Naive B cell (primary cell): ENCODE measurements around the gene SBNO1. TPM values are rescaled to one million over a fixed set of nuclear protein-coding genes. Genes with fewer than 3 reads are reported as not detected.
"Not testable (repeated sequence)": the region's sequence is repeated elsewhere in the genome, so short reads cannot be mapped to it uniquely, and the experiment has no call there.

ENCODE experiments used
- ATAC-seq, 2 donors: fragments of 150-1000 bp; cut with Tn5 transposase; 2 replicates each; pipeline ENCODE4 v1.10.0; 2021; ENCODE audit warnings: low read depth in 2 of 2, mild to moderate bottlenecking in 2 of 2, moderate library complexity in 2 of 2
- DNase-seq: peaks from one replicate; pipeline ENCODE4 v3.0.0; 2022
- H3K27ac Mint-ChIP-seq, 6 donors: one replicate each; pipeline ENCODE4 v1.8.0; 2020 to 2022; ENCODE audit warnings: mild to moderate bottlenecking in 6 of 6, mixed read lengths in 6 of 6, moderate library complexity in 5 of 6, inconsistent platforms in 2 of 6
- H3K27me3 Mint-ChIP-seq, 3 donors: one replicate each; pipeline ENCODE4 v1.8.0; 2021 to 2022; ENCODE audit warnings: mixed read lengths in 3 of 3, mild to moderate bottlenecking in 1 of 3
- H3K36me3 Mint-ChIP-seq, 2 donors: one replicate each; pipeline ENCODE4 v1.8.0; 2020 to 2022; ENCODE audit warnings: mixed read lengths in 2 of 2, inconsistent platforms in 1 of 2, mild to moderate bottlenecking in 1 of 2
- H3K4me1 Mint-ChIP-seq, 3 donors: one replicate each; pipeline ENCODE4 v1.8.0; 2020 to 2022; ENCODE audit warnings: mixed read lengths in 3 of 3, inconsistent platforms in 1 of 3, mild to moderate bottlenecking in 1 of 3, moderate library complexity in 1 of 3
- H3K4me3 Mint-ChIP-seq, 8 donors: one replicate each; pipeline ENCODE4 v1.8.0; 2020 to 2022; ENCODE audit warnings: mild to moderate bottlenecking in 8 of 8, mixed read lengths in 8 of 8, moderate library complexity in 8 of 8, inconsistent platforms in 2 of 8
- H3K9me3 Mint-ChIP-seq, 7 donors: one replicate each; pipeline ENCODE4 v1.8.0; 2020 to 2022; ENCODE audit warnings: mixed read lengths in 7 of 7, mild to moderate bottlenecking in 5 of 7, inconsistent platforms in 2 of 7, moderate library complexity in 1 of 7
- polyA plus RNA-seq, 6 donors: library from polyadenylated mRNA; unstranded; fragments of 300-500 nt; fragmentation: Illumina TruSeq; gene quantifications; one replicate each; pipeline ENCODE4 v1.2.3, GENCODE V29; 2021; ENCODE audit warnings: low read depth in 6 of 6

The SBNO1 gene
- polyA plus RNA-seq, 6 donors from 2014 or later: 17.2 to 30.6 (median 24.1) TPM

- Mint-ChIP-seq H3K9me3 (no peaks in the 10 kb centered on the region), H3K27me3 (no peaks in the 10 kb centered on the region), H3K4me3 (no peak overlapping the region), H3K4me1 (peaks cover 19 to 29% (median 22%) of the 10 kb centered on the region in 3 donors), H3K27ac (no peak overlapping the region), H3K36me3 (peaks cover 8% of the 10 kb centered on the region in 2 donors)
- DNase-seq: no peak
- no peak for ATAC-seq
Measured at GRCh38 chr12:123254853-123255446, 109.7 kb downstream of the SBNO1 start.

- Mint-ChIP-seq H3K36me3 (peaks cover 8 to 10% of the 10 kb centered on the region in 2 donors), H3K27ac (no peak overlapping the region), H3K27me3 (no peaks in the 10 kb centered on the region)
Measured at GRCh38 chr12:123253641-123254459, 110.8 kb downstream of the SBNO1 start.

GRCh38 chr12:123252365-123252764 is 112.3 kb downstream of the SBNO1 start:
- DNase-seq, ATAC-seq: not testable (repeated sequence)
- H3K27ac Mint-ChIP-seq: peak overlapping the region in 1 of 6 donors; percentile 21

More at GRCh38 chr12:123253641-123254459, 110.8 kb downstream of the SBNO1 start:
- no peak for ATAC-seq
- Mint-ChIP-seq H3K4me1 (peaks cover 22 to 31% (median 27%) of the 10 kb centered on the region in 3 donors), H3K4me3 (peak overlapping the region in 1 of 8 donors; percentile 15), H3K9me3 (no peaks in the 10 kb centered on the region)
- no peak for DNase-seq

GRCh38 chr12:123251403-123252076 is 113.1 kb downstream of the SBNO1 start:
- no peak for DNase-seq
- Mint-ChIP-seq H3K27me3 (no peaks in the 10 kb centered on the region), H3K9me3 (peaks cover 0 to 2% (median 0%) of the 10 kb centered on the region in 7 donors), H3K27ac (no peak overlapping the region), H3K36me3 (peaks cover 2 to 7% of the 10 kb centered on the region in 2 donors), H3K4me3 (no peak overlapping the region), H3K4me1 (peaks cover 31 to 50% (median 36%) of the 10 kb centered on the region in 3 donors)
- no peak for ATAC-seq

More at GRCh38 chr12:123252365-123252764, 112.3 kb downstream of the SBNO1 start:
- Mint-ChIP-seq H3K36me3 (peaks cover 8 to 10% of the 10 kb centered on the region in 2 donors), H3K4me1 (peaks cover 29 to 42% (median 30%) of the 10 kb centered on the region in 3 donors)
- not testable (repeated sequence) for H3K4me3 Mint-ChIP-seq, H3K9me3 Mint-ChIP-seq, H3K27me3 Mint-ChIP-seq

GRCh38 chr12:123250471-123251383 is 113.9 kb downstream of the SBNO1 start:
- Mint-ChIP-seq H3K27me3 (no peaks in the 10 kb centered on the region), H3K36me3 (peaks cover 0 to 6% of the 10 kb centered on the region in 2 donors), H3K4me1 (peaks cover 33 to 57% (median 44%) of the 10 kb centered on the region in 3 donors), H3K9me3 (peaks cover 0 to 2% (median 0%) of the 10 kb centered on the region in 7 donors), H3K4me3 (peak overlapping the region in 1 of 8 donors; percentile 56), H3K27ac (peak overlapping the region in 3 of 6 donors; percentile 38 to 70 (median 39))
- ATAC-seq: no peak
- no peak for DNase-seq

- H3K4me3 Mint-ChIP-seq, ATAC-seq, H3K27ac Mint-ChIP-seq, H3K36me3 Mint-ChIP-seq, H3K27me3 Mint-ChIP-seq, DNase-seq, H3K9me3 Mint-ChIP-seq: not testable (repeated sequence)
- peaks cover 40 to 64% (median 52%) of the 10 kb centered on the region in 3 donors for H3K4me1 Mint-ChIP-seq
Measured at GRCh38 chr12:123248996-123249741, 115.5 kb downstream of the SBNO1 start.

- peaks cover 37 to 68% (median 52%) of the 10 kb centered on the region in 3 donors for H3K4me1 Mint-ChIP-seq
Measured at GRCh38 chr12:123248129-123248528, 116.5 kb downstream of the SBNO1 start.

GRCh38 chr12:123245678-123246077 is 119.0 kb downstream of the SBNO1 start:
- peaks cover 0 to 2% (median 0%) of the 10 kb centered on the region in 7 donors for H3K9me3 Mint-ChIP-seq
- H3K27ac Mint-ChIP-seq: peak overlapping the region in 3 of 6 donors; percentile 4 to 67 (median 48)
- H3K27me3 Mint-ChIP-seq: no peaks in the 10 kb centered on the region
- peaks cover 41 to 64% (median 51%) of the 10 kb centered on the region in 3 donors for H3K4me1 Mint-ChIP-seq
- DNase-seq: no peak
- peak overlapping the region in 2 of 8 donors; percentile 11 to 32 for H3K4me3 Mint-ChIP-seq
- no peak for ATAC-seq
- H3K36me3 Mint-ChIP-seq: peaks cover 0 to 6% of the 10 kb centered on the region in 2 donors

More at GRCh38 chr12:123248129-123248528, 116.5 kb downstream of the SBNO1 start:
- not testable (repeated sequence) for ATAC-seq, H3K9me3 Mint-ChIP-seq, H3K4me3 Mint-ChIP-seq, H3K36me3 Mint-ChIP-seq, DNase-seq, H3K27me3 Mint-ChIP-seq
- H3K27ac Mint-ChIP-seq: peak overlapping the region in 2 of 6 donors; percentile 51 to 59

GRCh38 chr12:123243671-123244262 is 120.9 kb downstream of the SBNO1 start:
- DNase-seq (no peak), ATAC-seq (no peak)
- peaks cover 0 to 2% (median 0%) of the 10 kb centered on the region in 7 donors for H3K9me3 Mint-ChIP-seq
- peaks cover 33 to 60% (median 47%) of the 10 kb centered on the region in 3 donors for H3K4me1 Mint-ChIP-seq
- peak overlapping the region in 1 of 8 donors; percentile 3 for H3K4me3 Mint-ChIP-seq
- H3K36me3 Mint-ChIP-seq: peaks cover 0 to 3% of the 10 kb centered on the region in 2 donors
- no peaks in the 10 kb centered on the region for H3K27me3 Mint-ChIP-seq
- peak overlapping the region in 1 of 6 donors; percentile 60 for H3K27ac Mint-ChIP-seq

GRCh38 chr12:123242116-123242904 is 122.3 kb downstream of the SBNO1 start:
- no peak for DNase-seq
- H3K4me1 Mint-ChIP-seq: peaks cover 38 to 63% (median 48%) of the 10 kb centered on the region in 3 donors

More at GRCh38 chr12:123242116-123242904, 122.3 kb downstream of the SBNO1 start:
- peak overlapping the region in 4 of 6 donors; percentile 27 to 90 (median 66) for H3K27ac Mint-ChIP-seq
- H3K9me3 Mint-ChIP-seq: no peaks in the 10 kb centered on the region
- peak overlapping the region in 2 of 8 donors; percentile 5 to 40 for H3K4me3 Mint-ChIP-seq
- ATAC-seq: no peak
- no peaks in the 10 kb centered on the region for H3K27me3 Mint-ChIP-seq
- peaks cover 0 to 3% of the 10 kb centered on the region in 2 donors for H3K36me3 Mint-ChIP-seq
